Measurements from ENCODE around the gene CCDC87. TPM values are rescaled to one million over a fixed set of nuclear protein-coding genes. Genes with fewer than 3 reads are reported as not detected.

CCDC87 gene
- total and polyA plus RNA-seq, 4 donors, result 0.12 to 0.67 (median 0.22) TPM

- 91 to 96% methylated on average over 9 of the region's 9 CpGs for WGBS, 2 donors
- Histone ChIP-seq H3K27me3 (ENCODE audit: control insufficient read depth in 3 of 3, insufficient read depth in 3 of 3, low read length in 2 of 3) (peaks cover 0 to 15% (median 12%) of the 10 kb centered on the region in 3 donors), H3K4me3 (no peak overlapping the region), H3K9me3 (ENCODE audit: control insufficient read depth in 4 of 4, insufficient read depth in 3 of 4, low read length in 3 of 4) (no peaks in the 10 kb centered on the region), H3K36me3 (ENCODE audit: control insufficient read depth in 4 of 4, insufficient read depth in 4 of 4, low read length in 4 of 4) (peaks cover 0 to under 1% (median 0%) of the 10 kb centered on the region in 4 donors), H3K9ac (ENCODE audit: insufficient read depth in 1 of 2, low read length in 2 of 2) (no peak overlapping the region), H3K4me1 (ENCODE audit: control insufficient read depth in 5 of 5, insufficient read depth in 5 of 5, low read length in 5 of 5) (peaks cover 0 to 4% (median 0%) of the 10 kb centered on the region in 5 donors), H3K27ac (ENCODE audit: low read depth in 1 of 2, low read length in 1 of 2) (no peak overlapping the region)
- no peak for DNase-seq
- no peak for TF ChIP-seq CTCF (IDR thresholded peaks at IDR 0.05; ENCODE audit: control extremely low read depth, extremely low read depth)
- no peak for ATAC-seq (ENCODE audit: insufficient read depth, low FRiP score)
Observed at GRCh38 chr11:66561975-66562248, 31.0 kb downstream of the CCDC87 start.

- 84 to 92% methylated on average over 14 of the region's 14 CpGs for WGBS, 2 donors
- no peak for DNase-seq
- Histone ChIP-seq H3K36me3 (ENCODE audit: control insufficient read depth in 4 of 4, insufficient read depth in 4 of 4, low read length in 4 of 4) (no peaks in the 10 kb centered on the region), H3K4me1 (ENCODE audit: control insufficient read depth in 5 of 5, insufficient read depth in 5 of 5, low read length in 5 of 5) (peaks cover 0 to 4% (median 0%) of the 10 kb centered on the region in 5 donors), H3K27me3 (ENCODE audit: control insufficient read depth in 3 of 3, insufficient read depth in 3 of 3, low read length in 2 of 3) (peaks cover 0 to 15% (median 12%) of the 10 kb centered on the region in 3 donors), H3K9me3 (ENCODE audit: control insufficient read depth in 4 of 4, insufficient read depth in 3 of 4, low read length in 3 of 4) (no peaks in the 10 kb centered on the region), H3K9ac (ENCODE audit: insufficient read depth in 1 of 2, low read length in 2 of 2) (no peak overlapping the region), H3K4me3 (no peak overlapping the region), H3K27ac (ENCODE audit: low read depth in 1 of 2, low read length in 1 of 2) (no peak overlapping the region)
- no peak for TF ChIP-seq CTCF (IDR thresholded peaks at IDR 0.05; ENCODE audit: control extremely low read depth, extremely low read depth)
- no peak for ATAC-seq (ENCODE audit: insufficient read depth, low FRiP score)
Observed at GRCh38 chr11:66561178-66561974, 31.5 kb downstream of the CCDC87 start.

- Histone ChIP-seq H3K4me1 (ENCODE audit: control insufficient read depth in 5 of 5, insufficient read depth in 5 of 5, low read length in 5 of 5) (peaks cover 0 to 4% (median 0%) of the 10 kb centered on the region in 5 donors), H3K9ac (ENCODE audit: insufficient read depth in 1 of 2, low read length in 2 of 2) (no peak overlapping the region), H3K4me3 (no peak overlapping the region), H3K27ac (ENCODE audit: low read depth in 1 of 2, low read length in 1 of 2) (no peak overlapping the region), H3K9me3 (ENCODE audit: control insufficient read depth in 4 of 4, insufficient read depth in 3 of 4, low read length in 3 of 4) (no peaks in the 10 kb centered on the region), H3K27me3 (ENCODE audit: control insufficient read depth in 3 of 3, insufficient read depth in 3 of 3, low read length in 2 of 3) (peaks cover 0 to 15% (median 12%) of the 10 kb centered on the region in 3 donors), H3K36me3 (ENCODE audit: control insufficient read depth in 4 of 4, insufficient read depth in 4 of 4, low read length in 4 of 4) (no peaks in the 10 kb centered on the region)
- ATAC-seq (ENCODE audit: insufficient read depth, low FRiP score), result no peak
- TF ChIP-seq CTCF (IDR thresholded peaks at IDR 0.05; ENCODE audit: control extremely low read depth, extremely low read depth), result no peak
- 82 to 84% methylated on average over 25 to 27 of the region's 27 CpGs for WGBS, 2 donors
- DNase-seq, result no peak
Observed at GRCh38 chr11:66559866-66560676, 32.8 kb downstream of the CCDC87 start.

All from lung (tissue), 12 donors.